ENCODE results near the gene CACNA2D2. TPM values are rescaled to one million over a fixed set of nuclear protein-coding genes. Genes with fewer than 3 reads are reported as not detected.

CACNA2D2 gene
- total RNA-seq, 1 experiment from 2014 or later = 0.04 TPM

DNA sequence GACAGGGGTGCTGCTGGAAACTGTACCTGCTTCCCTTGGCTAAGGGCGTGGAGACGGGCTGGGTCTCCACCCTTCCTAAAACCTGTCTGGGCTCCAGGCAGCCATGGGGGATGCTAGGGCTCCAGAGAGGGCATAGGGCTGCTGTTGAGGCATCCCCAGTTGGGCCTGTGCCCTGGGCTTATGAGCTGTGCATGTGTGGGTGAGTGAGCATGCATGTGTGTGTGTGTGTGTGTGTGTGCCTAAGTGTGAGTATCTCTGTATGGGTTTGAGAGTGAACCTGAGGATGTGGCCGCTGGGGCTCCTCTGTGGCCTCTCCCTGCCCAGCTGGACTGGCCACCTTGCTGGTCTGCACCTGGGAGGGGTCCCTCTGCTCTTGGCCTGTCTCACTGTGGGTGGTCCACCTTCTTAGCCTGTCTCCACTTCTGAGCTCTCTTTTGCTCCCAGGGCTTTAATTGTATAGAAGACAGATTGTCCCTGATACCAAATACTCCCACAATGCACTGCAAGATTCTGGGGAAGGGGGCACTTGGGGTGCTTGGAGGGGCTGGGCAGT, 132.2 kb downstream of the CACNA2D2 start:
- no peak for DNase-seq (ENCODE audit: low spot score)

- DNase-seq (ENCODE audit: low spot score) = no peak
Observed at GRCh38 chr3:50370594-50370993, 132.8 kb downstream of the CACNA2D2 start.

- no peak for DNase-seq (ENCODE audit: low spot score)
Observed at GRCh38 chr3:50369012-50369670, 134.3 kb downstream of the CACNA2D2 start.

DNA sequence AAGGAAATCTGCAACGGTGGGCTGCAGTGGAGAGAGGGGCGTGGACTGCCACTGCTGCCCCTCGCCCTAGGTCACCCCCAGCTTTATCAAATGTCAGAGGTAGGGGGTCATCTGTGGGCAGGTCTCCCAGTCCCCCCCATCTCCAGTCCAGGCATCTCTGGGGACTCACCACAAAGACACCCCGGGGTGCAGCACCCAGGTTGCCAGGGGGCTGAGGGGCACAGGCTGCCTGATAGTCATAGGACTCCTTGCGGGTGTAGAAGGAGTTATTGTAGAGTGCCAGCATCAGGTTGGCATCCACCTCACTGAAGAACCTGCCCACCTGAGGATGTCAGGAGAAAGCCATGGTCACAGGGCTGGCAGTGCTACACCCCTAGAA, 137.6 kb downstream of the CACNA2D2 start:
- DNase-seq (ENCODE audit: low spot score) = no peak

DNA sequence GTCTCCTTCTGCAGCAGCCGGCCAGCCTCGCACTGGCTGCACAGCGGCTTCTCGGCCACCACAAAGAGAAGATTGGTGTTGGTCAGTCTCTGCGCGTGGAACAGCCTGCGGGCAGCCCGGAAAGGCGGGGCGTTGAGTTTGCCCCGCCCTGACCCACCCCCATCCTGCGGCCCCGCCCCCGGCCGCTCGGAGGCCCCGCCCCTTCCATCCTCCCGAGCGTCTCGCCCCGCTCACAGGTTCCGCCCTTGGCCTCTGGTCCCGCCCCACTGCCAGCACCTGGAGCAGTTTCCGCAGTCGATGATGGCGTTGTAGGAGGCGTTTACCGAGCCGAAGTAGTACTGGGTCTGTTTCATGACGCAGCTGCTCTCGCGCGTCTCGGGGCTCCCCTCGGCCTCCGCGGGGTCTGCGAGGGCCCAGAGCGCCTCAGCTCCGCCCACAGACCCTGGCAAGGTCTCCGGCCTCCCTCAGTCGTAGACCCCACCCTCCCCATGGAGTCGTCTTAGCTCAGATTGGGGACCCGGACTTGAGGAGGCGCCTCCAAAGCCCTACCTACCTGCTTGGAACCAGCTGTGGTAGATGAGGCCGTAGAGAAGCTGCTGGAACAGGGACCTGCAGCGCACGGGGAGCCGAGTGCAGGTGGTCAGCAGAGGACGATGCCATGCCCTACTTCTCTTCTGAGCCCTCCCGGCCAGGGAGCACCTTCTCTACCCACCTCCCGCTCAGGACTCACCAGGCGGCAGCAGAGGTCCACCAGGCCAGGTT, 138.2 kb downstream of the CACNA2D2 start:
- no peak for DNase-seq (ENCODE audit: low spot score)

GRCh38 chr3:50364573-50365079, 138.8 kb downstream of the CACNA2D2 start:
- DNase-seq (ENCODE audit: low spot score) = no peak

GRCh38 chr3:50359760-50360110, 143.7 kb downstream of the CACNA2D2 start:
- no peak for DNase-seq (ENCODE audit: low spot score)

GRCh38 chr3:50358911-50359759, 144.3 kb downstream of the CACNA2D2 start, which contains the start of gene TMEM115:
TSS of gene TMEM115 (minus strand) at chr3:50359521. CDS start at chr3:50359063, 458 bp downstream.
- DNase-seq (ENCODE audit: low spot score) = peak; percentile 94

GRCh38 chr3:50358355-50358910, 145.0 kb downstream of the CACNA2D2 start:
- no peak for DNase-seq (ENCODE audit: low spot score)

DNA sequence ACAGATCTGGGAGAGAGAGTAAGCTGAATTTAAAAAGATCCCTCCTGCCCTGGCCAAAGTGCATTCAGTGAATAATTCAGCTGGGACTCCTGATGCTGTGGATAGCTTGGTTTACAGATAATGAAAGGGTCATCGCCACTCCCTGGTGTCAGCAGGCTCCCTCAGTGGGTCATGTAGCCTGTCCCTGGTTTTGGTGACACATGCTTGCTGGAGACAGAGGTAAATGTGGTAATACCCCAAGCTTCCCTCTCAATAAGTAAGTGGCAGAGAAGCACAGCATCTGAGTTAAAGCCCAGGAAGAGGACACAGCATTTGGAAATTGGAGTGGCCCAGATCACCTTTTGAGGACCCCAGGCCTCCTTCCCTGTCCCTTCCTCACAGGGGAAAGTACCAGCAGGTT, 146.0 kb downstream of the CACNA2D2 start:
- no peak for DNase-seq (ENCODE audit: low spot score)

GRCh38 chr3:50356553-50356952, 146.9 kb downstream of the CACNA2D2 start:
- no peak for DNase-seq (ENCODE audit: low spot score)

GRCh38 chr3:50355829-50356552, 147.4 kb downstream of the CACNA2D2 start:
- no peak for DNase-seq (ENCODE audit: low spot score)

GRCh38 chr3:50354850-50355249, 148.6 kb downstream of the CACNA2D2 start:
- no peak for DNase-seq (ENCODE audit: low spot score)

DNA sequence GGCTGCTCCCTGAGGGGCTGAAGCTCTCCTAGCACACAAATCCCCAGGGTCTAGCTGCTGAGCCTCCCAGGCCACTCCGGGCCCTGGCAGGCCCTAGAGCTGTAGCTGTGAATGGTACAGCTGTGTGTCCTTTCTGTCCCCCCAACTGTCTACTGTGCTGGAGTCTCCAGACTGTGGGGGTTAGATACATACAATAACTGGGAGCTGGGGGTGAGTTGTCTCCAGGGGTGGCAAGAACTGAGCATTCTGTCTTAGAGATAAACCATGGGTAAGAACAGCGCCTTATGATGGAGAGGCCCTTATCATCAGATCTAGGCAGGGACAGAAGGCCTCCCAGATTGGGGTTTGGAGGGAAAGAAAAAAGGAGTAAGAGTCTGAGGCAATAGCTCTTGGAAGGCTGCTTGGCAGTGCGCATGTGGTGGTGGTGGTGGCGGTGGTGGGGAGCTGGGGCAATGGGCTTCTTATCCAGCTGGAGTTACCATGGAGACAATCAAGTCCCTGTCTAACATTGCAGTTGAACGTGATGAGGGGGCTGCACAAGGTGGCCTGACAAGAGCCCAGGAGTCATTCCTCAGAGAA, 149.2 kb downstream of the CACNA2D2 start:
- no peak for DNase-seq (ENCODE audit: low spot score)

DNA sequence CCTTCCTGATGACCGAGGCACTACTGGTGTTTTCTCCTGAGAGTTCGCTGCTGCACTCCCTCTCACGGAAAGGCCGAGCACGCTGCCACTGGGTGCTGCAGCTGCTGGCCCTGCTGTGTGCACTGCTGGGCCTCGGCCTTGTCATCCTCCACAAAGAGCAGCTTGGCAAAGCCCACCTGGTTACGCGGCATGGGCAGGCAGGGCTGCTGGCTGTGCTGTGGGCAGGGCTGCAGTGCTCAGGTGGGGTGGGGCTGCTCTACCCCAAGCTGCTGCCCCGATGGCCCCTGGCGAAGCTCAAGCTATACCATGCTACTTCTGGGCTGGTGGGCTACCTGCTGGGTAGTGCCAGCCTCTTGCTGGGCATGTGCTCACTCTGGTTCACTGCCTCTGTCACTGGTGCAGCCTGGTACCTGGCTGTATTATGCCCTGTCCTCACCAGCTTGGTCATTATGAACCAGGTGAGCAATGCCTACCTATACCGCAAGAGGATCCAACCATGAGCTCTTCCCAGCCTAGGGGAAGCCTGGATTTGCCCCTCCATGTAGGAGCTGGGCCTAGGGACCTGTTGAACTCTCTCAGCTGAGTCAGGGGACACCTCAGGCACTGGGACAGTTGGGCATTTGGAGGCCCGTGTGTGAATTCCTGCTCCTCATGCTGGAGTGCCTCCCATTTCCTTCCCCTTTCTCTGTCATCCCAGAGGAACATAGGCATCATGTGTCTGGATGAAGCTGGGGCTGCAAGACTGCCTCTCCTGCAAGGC, 150.0 kb downstream of the CACNA2D2 start:
- DNase-seq (ENCODE audit: low spot score) = no peak

DNA sequence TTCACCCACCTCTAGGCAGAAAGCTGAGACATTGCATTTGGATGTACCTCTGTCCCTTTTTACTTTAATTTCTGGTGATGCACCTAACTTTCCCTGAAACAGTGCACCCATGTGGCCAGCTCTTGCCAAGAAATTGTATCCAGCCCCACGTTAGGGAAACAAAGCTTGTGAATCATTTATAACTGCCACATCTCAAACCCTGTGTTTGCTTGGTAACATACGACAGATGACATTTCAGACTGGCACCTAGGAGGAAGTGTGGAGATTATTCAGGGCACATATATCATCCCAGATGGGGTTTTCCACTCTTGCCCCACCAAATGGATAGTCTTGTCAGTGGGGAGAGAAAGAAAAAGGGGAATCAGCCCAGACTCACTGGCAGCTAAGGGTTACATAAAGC, 150.7 kb downstream of the CACNA2D2 start:
- no peak for DNase-seq (ENCODE audit: low spot score)

DNA sequence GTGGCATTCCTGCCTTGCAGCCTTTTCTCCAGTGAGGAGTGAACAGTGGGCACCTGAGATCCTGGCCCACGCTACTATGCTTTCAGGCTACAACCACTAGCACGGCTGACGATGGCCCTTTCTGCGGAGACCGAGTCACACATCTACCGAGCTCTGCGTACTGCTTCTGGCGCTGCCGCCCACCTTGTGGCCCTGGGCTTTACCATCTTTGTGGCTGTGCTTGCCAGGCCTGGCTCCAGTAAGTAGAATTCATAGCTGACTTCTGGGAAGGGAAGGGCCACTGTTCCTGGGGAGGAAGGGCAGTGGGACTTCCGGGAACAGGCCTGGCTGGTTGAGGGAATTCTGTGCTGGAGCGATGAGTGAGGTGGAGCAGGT, 152.1 kb downstream of the CACNA2D2 start:
- DNase-seq (ENCODE audit: low spot score) = no peak

GRCh38 chr3:50350527-50351322, 152.7 kb downstream of the CACNA2D2 start, which contains the start of the genes CYB561D2 and NPRL2:
TSS of gene CYB561D2 (plus strand) at chr3:50350862. CDS start at chr3:50351434, 572 bp downstream.
TSS of gene NPRL2 (minus strand) at chr3:50350775. CDS start at chr3:50350652, 123 bp downstream.
- DNase-seq (ENCODE audit: low spot score) = peak; percentile 86

DNA sequence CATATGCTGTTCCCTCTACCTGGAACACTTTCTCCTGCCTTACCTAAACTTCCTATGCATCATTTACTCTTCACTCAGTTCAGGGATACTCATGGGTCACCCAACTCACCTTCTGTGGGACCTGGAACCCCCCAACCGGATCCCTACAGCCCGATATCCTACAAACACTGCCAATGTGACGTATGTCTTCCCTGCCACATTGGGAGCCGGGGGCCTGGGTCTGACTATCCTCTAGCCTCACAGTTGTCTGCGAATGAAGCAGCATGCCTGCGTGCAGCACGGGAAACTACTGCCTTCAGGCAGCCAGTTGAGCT, 153.3 kb downstream of the CACNA2D2 start:
- no peak for DNase-seq (ENCODE audit: low spot score)
